Fibroblast of mammary gland (primary cell): ENCODE results near the gene OR8B2.
"Not testable (repeated sequence)": the region's sequence is repeated elsewhere in the genome, so short reads cannot be mapped to it uniquely, and the experiment has no call there.

Experiments used
- DNase-seq: peaks from one replicate; pipeline ENCODE4 v3.0.0-alpha.2; 2010; ENCODE audit warnings: low read depth
- H3K4me3 ChIP-seq: 2 replicates; pipeline ENCODE4 v1.5.1; 2011; ENCODE audit warnings: low read depth, mild to moderate bottlenecking, low read length, moderate library complexity; ENCODE audit not compliant: control insufficient read depth
- CTCF ChIP-seq: conservative IDR thresholded peaks from 2 replicates; pipeline ENCODE4 v1.5.1; 2011; ENCODE audit warnings: low read depth, low read length, inconsistent platforms; ENCODE audit not compliant: control insufficient read depth, insufficient read depth

OR8B2 gene

GRCh38 chr11:124402326-124402922 lies 18.1 kb upstream of the OR8B2 start:
- TF ChIP-seq CTCF = peak; percentile 85

GRCh38 chr11:124398924-124399323 lies 14.6 kb upstream of the OR8B2 start, which contains the start of gene OR8B3:
TSS of gene OR8B3 (minus strand) at chr11:124399024. CDS start at chr11:124397351, 1,673 bp downstream.
- DNase-seq = no peak
- TF ChIP-seq CTCF = no peak
- H3K4me3 ChIP-seq = no peak within 1 kb of the TSS

More at GRCh38 chr11:124402326-124402922, 18.1 kb upstream of the OR8B2 start:
- no peak overlapping the region for H3K4me3 ChIP-seq
- peak; percentile 86 for DNase-seq

GRCh38 chr11:124396847-124397246 lies 12.5 kb upstream of the OR8B2 start:
- H3K4me3 ChIP-seq, DNase-seq: not testable (repeated sequence)

GRCh38 chr11:124394408-124394807 lies 10.1 kb upstream of the OR8B2 start:
- no peak overlapping the region for H3K4me3 ChIP-seq
- no peak for TF ChIP-seq CTCF
- DNase-seq = peak; percentile 45

GRCh38 chr11:124382857-124383256 lies 1.4 kb downstream of the OR8B2 start:
- H3K4me3 ChIP-seq, DNase-seq: not testable (repeated sequence)

- no peak overlapping the region for H3K4me3 ChIP-seq
- no peak for TF ChIP-seq CTCF
- no peak for DNase-seq
Measured at GRCh38 chr11:124380585-124380984, 3.7 kb downstream of the OR8B2 start.

GRCh38 chr11:124376280-124376679 lies 8.0 kb downstream of the OR8B2 start:
- TF ChIP-seq CTCF = no peak
- DNase-seq = no peak
- H3K4me3 ChIP-seq = no peak overlapping the region

- TF ChIP-seq CTCF = no peak
- no peak overlapping the region for H3K4me3 ChIP-seq
- no peak for DNase-seq
Measured at GRCh38 chr11:124359566-124359965, 24.7 kb downstream of the OR8B2 start.
